HCT116 (cell line): ENCODE results near the gene ERBB3. TPM values are rescaled to one million over a fixed set of nuclear protein-coding genes. Genes with fewer than 3 reads are reported as not detected.
A peak's percentile ranks its signal among the peaks of the same experiment; 100 is the strongest.

Experiments
- ATAC-seq: fragments of 200-7000 bp; cut with Tn5 transposase; 2 replicates; pipeline ENCODE4 v1.9.1; 2020; ENCODE audit warnings: mild to moderate bottlenecking, moderate library complexity
- BruUV-seq: library from RNA; stranded (reverse); fragments of 400-500 nt; replicated peaks from 2 replicates; lab custom pipeline; 2021; lab: Mats Ljungman, UMichigan
- CTCF ChIA-PET: fragments of 300-600 bp; sonication (Branson Sonifier 250); formaldehyde crosslinking; loops from one replicate; lab custom pipeline; 2021; ENCODE audit warnings: antibody characterized with exemption; lab: Charles Lee
- POLR2A ChIA-PET: fragments of 300-600, 350-600 bp; sonication (Branson Sonifier 250); formaldehyde crosslinking; loops from one replicate; lab custom pipeline; 2021; ENCODE audit warnings: antibody characterized with exemption; lab: Charles Lee
- RAD21 ChIA-PET, 2 experiments: fragments of 300-600 bp; sonication (Branson Sonifier 250); formaldehyde crosslinking; loops; one replicate each; lab custom pipeline; 2023; ENCODE audit warnings: low total read pairs in 2 of 2; ENCODE audit not compliant: uncharacterized antibody in 2 of 2, unreplicated experiment in 2 of 2, low non-redundant PET in 1 of 2; lab: Charles Lee
- DNase-seq: peaks from one replicate; pipeline ENCODE4 v3.0.0-alpha.2; 2010; ENCODE audit warnings: low read depth, low spot score
- H2AFZ ChIP-seq: fragments of 200-600 bp; shearing (Covaris generic), sonication (generic); 2 replicates; pipeline ENCODE4 v1.6.1; 2017; ENCODE audit warnings: low read depth, mixed run types, mixed read lengths, antibody characterized with exemption, low read length; ENCODE audit not compliant: poor library complexity, severe bottlenecking
- H3K27ac ChIP-seq: 2 replicates; pipeline ENCODE4 v1.5.1; 2012; ENCODE audit warnings: low read depth, low read length
- H3K27me3 ChIP-seq: fragments of 200-600 bp; sonication (generic); 2 replicates; pipeline ENCODE4 v1.6.1; 2016; ENCODE audit warnings: mixed run types, low read length, mixed read lengths; ENCODE audit not compliant: insufficient read depth
- H3K36me3 ChIP-seq, 2 experiments: fragments of 200-500 bp in 1 of 2; fragments of 200-600 bp in 1 of 2; sonication (Bioruptor generic) in 1 of 2; sonication (generic) in 1 of 2; 2 replicates each; pipeline versions ENCODE4 v1.5.1 to v1.6.1; 2014 to 2016; ENCODE audit warnings: low read length in 2 of 2, inconsistent platforms in 1 of 2, mixed read lengths in 1 of 2, mixed run types in 1 of 2; ENCODE audit not compliant: insufficient read depth in 2 of 2, control insufficient read depth in 1 of 2
- H3K4me1 ChIP-seq, 2 experiments: fragments of 200-600 bp in 1 of 2; sonication (generic) in 1 of 2; 2 replicates each; pipeline versions ENCODE4 v1.5.1 to v1.6.1; 2012 to 2017; ENCODE audit warnings: low read length in 2 of 2, inconsistent platforms in 1 of 2, mild to moderate bottlenecking in 1 of 2, mixed read lengths in 1 of 2, mixed run types in 1 of 2, moderate library complexity in 1 of 2; ENCODE audit not compliant: insufficient read depth in 2 of 2, control insufficient read depth in 1 of 2
- H3K4me2 ChIP-seq: fragments of 200-600 bp; sonication (generic); 2 replicates; pipeline ENCODE4 v1.6.1; 2017; ENCODE audit warnings: mixed run types, low read length, mixed read lengths
- H3K4me3 ChIP-seq, 2 experiments: fragments of 200-600 bp in 1 of 2; sonication (generic) in 1 of 2; replicated peaks in 1 of 2; 2 replicates each; pipeline ENCODE4 v1.5.1; 2011 to 2016; ENCODE audit warnings: low read length in 2 of 2, control low read depth in 1 of 2, low read depth in 1 of 2, mild to moderate bottlenecking in 1 of 2, mixed read lengths in 1 of 2, mixed run types in 1 of 2
- H3K79me2 ChIP-seq: fragments of 200-600 bp; sonication (generic); 2 replicates; pipeline ENCODE4 v1.6.1; 2017; ENCODE audit warnings: mild to moderate bottlenecking, mixed run types, low read length, moderate library complexity, mixed read lengths; ENCODE audit not compliant: insufficient read depth
- H3K9ac ChIP-seq: fragments of 200-600 bp; sonication (generic); 2 replicates; pipeline ENCODE4 v1.6.1; 2016; ENCODE audit warnings: low read length, mixed read lengths
- H3K9me2 ChIP-seq: fragments of 200-600 bp; sonication (generic), shearing (Covaris generic); 2 replicates; pipeline ENCODE4 v1.6.1; 2017; ENCODE audit warnings: mixed run types, mild to moderate bottlenecking, moderate library complexity; ENCODE audit not compliant: insufficient read depth
- H3K9me3 ChIP-seq, 2 experiments: fragments of 200-500 bp in 1 of 2; fragments of 200-600 bp in 1 of 2; sonication (Bioruptor generic) in 1 of 2; sonication (generic) in 1 of 2; 2 replicates each; pipeline ENCODE4 v1.6.1; 2014 to 2017; ENCODE audit warnings: low read length in 2 of 2, mixed read lengths in 2 of 2, inconsistent platforms in 1 of 2, low read depth in 1 of 2, mild to moderate bottlenecking in 1 of 2, mixed run types in 1 of 2, moderate library complexity in 1 of 2; ENCODE audit not compliant: control insufficient read depth in 1 of 2, insufficient read depth in 1 of 2
- H4K20me1 ChIP-seq: fragments of 200-600 bp; sonication (generic), shearing (Covaris generic); 2 replicates; pipeline ENCODE4 v1.6.1; 2017; ENCODE audit warnings: mixed run types, mild to moderate bottlenecking, moderate library complexity; ENCODE audit not compliant: insufficient read depth
- CBX3 ChIP-seq: IDR thresholded peaks from 2 replicates; pipeline ENCODE4 v1.6.1; 2012; ENCODE audit warnings: low read depth
- CEBPB ChIP-seq: IDR thresholded peaks from 2 replicates; pipeline ENCODE4 v1.6.1; 2012; ENCODE audit warnings: low read depth
- ELF1 ChIP-seq: IDR thresholded peaks from 2 replicates; pipeline ENCODE4 v1.6.1; 2012; ENCODE audit warnings: low read depth, borderline replicate concordance
- EZH2 ChIP-seq: fragments of 200-600 bp; sonication (generic); IDR thresholded peaks from 2 replicates; pipeline ENCODE4 v1.6.1; 2017; ENCODE audit warnings: antibody characterized with exemption, mixed run types
- EZH2phosphoT487 ChIP-seq: fragments of 200-600 bp; IDR thresholded peaks from 2 replicates; pipeline ENCODE4 v1.6.1; 2018; ENCODE audit warnings: antibody characterized with exemption, borderline replicate concordance
- FOSL1 ChIP-seq: IDR thresholded peaks from 2 replicates; pipeline ENCODE4 v1.6.1; 2012; ENCODE audit warnings: low read depth
- JUND ChIP-seq: IDR thresholded peaks from 2 replicates; pipeline ENCODE4 v1.6.1; 2012
- POLR2A ChIP-seq: IDR thresholded peaks from 2 replicates; pipeline ENCODE4 v1.7.0; 2011; ENCODE audit warnings: borderline replicate concordance; ENCODE audit not compliant: insufficient read depth, insufficient read length; ENCODE audit errors: extremely low read depth
- SIN3A ChIP-seq: IDR thresholded peaks from 2 replicates; pipeline ENCODE4 v1.6.1; 2012; ENCODE audit warnings: low read depth
- SP1 ChIP-seq: IDR thresholded peaks from 2 replicates; pipeline ENCODE4 v1.6.1; 2012; ENCODE audit warnings: low read depth
- SRF ChIP-seq: IDR thresholded peaks from 2 replicates; pipeline ENCODE4 v1.6.1; 2012; ENCODE audit warnings: low read depth
- YY1 ChIP-seq: IDR thresholded peaks from 2 replicates; pipeline ENCODE4 v1.6.1; 2011; ENCODE audit warnings: low read length, low read depth, moderate library complexity, mild to moderate bottlenecking; ENCODE audit not compliant: insufficient replicate concordance; ENCODE audit errors: extremely low read depth
- ZNF274 ChIP-seq: fragments of 200-500 bp; sonication (Bioruptor generic); IDR thresholded peaks from 2 replicates; pipeline ENCODE4 v1.6.1; 2014; ENCODE audit warnings: mild to moderate bottlenecking, low read depth, low read length, inconsistent platforms
- intact Hi-C: fragments of 100-400 bp; cut with micrococcal nuclease; formaldehyde crosslinking; loops from 2 replicates; pipeline ENCODE4 v1.10.0; 2022
- total RNA-seq: library from RNA; stranded (reverse); gene quantifications from one replicate; pipeline ENCODE4 v1.2.1, GENCODE V29; 2021; ENCODE audit not compliant: unreplicated experiment
- TF ChIP-seq, protein P1 (sequence below): IDR thresholded peaks from 2 replicates; pipeline ENCODE4 v1.6.1; 2012
- TF ChIP-seq, protein P2 (sequence below): IDR thresholded peaks from 2 replicates; pipeline ENCODE4 v1.6.1; 2012
- TF ChIP-seq, protein P3 (sequence below): IDR thresholded peaks from 2 replicates; pipeline ENCODE4 v1.6.1; 2012; ENCODE audit warnings: low read depth
- TF ChIP-seq, protein P4 (sequence below): IDR thresholded peaks from 2 replicates; pipeline ENCODE4 v1.6.1; 2011; ENCODE audit warnings: mild to moderate bottlenecking, low read length, moderate library complexity; ENCODE audit not compliant: insufficient replicate concordance; ENCODE audit errors: extremely low read depth

ERBB3 gene
- total RNA-seq, 1 experiment from 2014 or later, result 39.7 TPM

DNA sequence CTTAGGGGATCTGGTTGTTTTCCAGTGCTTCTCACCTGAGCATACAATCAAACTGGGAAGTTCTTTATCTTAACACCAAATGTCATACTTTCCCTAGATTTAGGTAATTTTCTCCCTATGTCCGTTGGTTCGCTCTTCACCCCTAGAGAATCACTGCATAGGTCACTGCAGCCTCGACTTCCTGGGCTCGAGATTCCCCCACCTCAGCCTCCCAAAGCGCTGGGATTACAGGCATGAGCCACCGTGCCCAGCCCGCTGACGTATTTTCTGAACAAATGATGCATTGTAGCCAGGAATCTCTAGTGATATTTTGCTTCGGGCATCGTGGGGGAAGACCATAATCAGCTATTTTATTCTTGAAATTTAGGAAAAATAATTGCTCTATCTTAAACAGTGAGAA lies 35.4 kb downstream of the ERBB3 start:
- no peaks in the 10 kb centered on the region for H4K20me1 ChIP-seq
- TF ChIP-seq EZH2phosphoT487 (no peak), SP1 (no peak), SRF (no peak), ELF1 (no peak), CEBPB (no peak), JUND (no peak), FOSL1 (no peak), ZNF274 (no peak), YY1 (no peak), POLR2A (no peak), SIN3A (no peak), EZH2 (no peak), CBX3 (no peak)
- TF ChIP-seq, protein P1, sequence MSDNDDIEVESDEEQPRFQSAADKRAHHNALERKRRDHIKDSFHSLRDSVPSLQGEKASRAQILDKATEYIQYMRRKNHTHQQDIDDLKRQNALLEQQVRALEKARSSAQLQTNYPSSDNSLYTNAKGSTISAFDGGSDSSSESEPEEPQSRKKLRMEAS, result no peak
- TF ChIP-seq, protein P2, sequence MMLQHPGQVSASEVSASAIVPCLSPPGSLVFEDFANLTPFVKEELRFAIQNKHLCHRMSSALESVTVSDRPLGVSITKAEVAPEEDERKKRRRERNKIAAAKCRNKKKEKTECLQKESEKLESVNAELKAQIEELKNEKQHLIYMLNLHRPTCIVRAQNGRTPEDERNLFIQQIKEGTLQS, result no peak
- TF ChIP-seq, protein P3, sequence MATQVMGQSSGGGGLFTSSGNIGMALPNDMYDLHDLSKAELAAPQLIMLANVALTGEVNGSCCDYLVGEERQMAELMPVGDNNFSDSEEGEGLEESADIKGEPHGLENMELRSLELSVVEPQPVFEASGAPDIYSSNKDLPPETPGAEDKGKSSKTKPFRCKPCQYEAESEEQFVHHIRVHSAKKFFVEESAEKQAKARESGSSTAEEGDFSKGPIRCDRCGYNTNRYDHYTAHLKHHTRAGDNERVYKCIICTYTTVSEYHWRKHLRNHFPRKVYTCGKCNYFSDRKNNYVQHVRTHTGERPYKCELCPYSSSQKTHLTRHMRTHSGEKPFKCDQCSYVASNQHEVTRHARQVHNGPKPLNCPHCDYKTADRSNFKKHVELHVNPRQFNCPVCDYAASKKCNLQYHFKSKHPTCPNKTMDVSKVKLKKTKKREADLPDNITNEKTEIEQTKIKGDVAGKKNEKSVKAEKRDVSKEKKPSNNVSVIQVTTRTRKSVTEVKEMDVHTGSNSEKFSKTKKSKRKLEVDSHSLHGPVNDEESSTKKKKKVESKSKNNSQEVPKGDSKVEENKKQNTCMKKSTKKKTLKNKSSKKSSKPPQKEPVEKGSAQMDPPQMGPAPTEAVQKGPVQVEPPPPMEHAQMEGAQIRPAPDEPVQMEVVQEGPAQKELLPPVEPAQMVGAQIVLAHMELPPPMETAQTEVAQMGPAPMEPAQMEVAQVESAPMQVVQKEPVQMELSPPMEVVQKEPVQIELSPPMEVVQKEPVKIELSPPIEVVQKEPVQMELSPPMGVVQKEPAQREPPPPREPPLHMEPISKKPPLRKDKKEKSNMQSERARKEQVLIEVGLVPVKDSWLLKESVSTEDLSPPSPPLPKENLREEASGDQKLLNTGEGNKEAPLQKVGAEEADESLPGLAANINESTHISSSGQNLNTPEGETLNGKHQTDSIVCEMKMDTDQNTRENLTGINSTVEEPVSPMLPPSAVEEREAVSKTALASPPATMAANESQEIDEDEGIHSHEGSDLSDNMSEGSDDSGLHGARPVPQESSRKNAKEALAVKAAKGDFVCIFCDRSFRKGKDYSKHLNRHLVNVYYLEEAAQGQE, result no peak
- TF ChIP-seq, protein P4, sequence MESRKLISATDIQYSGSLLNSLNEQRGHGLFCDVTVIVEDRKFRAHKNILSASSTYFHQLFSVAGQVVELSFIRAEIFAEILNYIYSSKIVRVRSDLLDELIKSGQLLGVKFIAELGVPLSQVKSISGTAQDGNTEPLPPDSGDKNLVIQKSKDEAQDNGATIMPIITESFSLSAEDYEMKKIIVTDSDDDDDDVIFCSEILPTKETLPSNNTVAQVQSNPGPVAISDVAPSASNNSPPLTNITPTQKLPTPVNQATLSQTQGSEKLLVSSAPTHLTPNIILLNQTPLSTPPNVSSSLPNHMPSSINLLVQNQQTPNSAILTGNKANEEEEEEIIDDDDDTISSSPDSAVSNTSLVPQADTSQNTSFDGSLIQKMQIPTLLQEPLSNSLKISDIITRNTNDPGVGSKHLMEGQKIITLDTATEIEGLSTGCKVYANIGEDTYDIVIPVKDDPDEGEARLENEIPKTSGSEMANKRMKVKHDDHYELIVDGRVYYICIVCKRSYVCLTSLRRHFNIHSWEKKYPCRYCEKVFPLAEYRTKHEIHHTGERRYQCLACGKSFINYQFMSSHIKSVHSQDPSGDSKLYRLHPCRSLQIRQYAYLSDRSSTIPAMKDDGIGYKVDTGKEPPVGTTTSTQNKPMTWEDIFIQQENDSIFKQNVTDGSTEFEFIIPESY, result no peak
- CTCF ChIA-PET, result interaction anchor here (0.6 to 2.2 kb wide), 3 partner anchors 11 to 469 kb away, joined by 3 to 5 read pairs (median 4); partner anchors contain the start of gene PA2G4
- peak overlapping the region; percentile 88 for H3K4me2 ChIP-seq
- no peaks in the 10 kb centered on the region for H3K9me3 ChIP-seq
- H3K9me2 ChIP-seq, result no peaks in the 10 kb centered on the region
- ATAC-seq (no peak), DNase-seq (no peak)
- RAD21 ChIA-PET, result no interaction called here
- peak overlapping the region; percentile 93 for H3K27ac ChIP-seq
- no TSS peak for BruUV-seq
- H3K9ac ChIP-seq, result peak overlapping the region; percentile 92
- peaks cover 22 to 41% of the 10 kb centered on the region in 2 experiments for H3K36me3 ChIP-seq
- H3K27me3 ChIP-seq, result no peaks in the 10 kb centered on the region
- POLR2A ChIA-PET, result interaction anchor here (0.9 to 4.6 kb wide), 6 partner anchors 11 to 141 kb away, joined by 3 to 75 read pairs (median 4); partner anchors contain the start of genes ERBB3, ESYT1, PA2G4 and RAB5B
- peaks cover 22 to 31% of the 10 kb centered on the region in 2 experiments for H3K4me1 ChIP-seq
- intact Hi-C loops, result loop anchor here (5.0 to 10.0 kb wide), 2 partner anchors 118 to 381 kb away; partner anchors contain the start of gene SUOX
- peaks cover 27% of the 10 kb centered on the region for H3K79me2 ChIP-seq
- H3K4me3 ChIP-seq, result peak overlapping the region; percentile 80 to 82
- no peak overlapping the region for H2AFZ ChIP-seq
